ENCODE measurements around the gene TMEM222. TPM values are rescaled to one million over a fixed set of nuclear protein-coding genes. Genes with fewer than 3 reads are reported as not detected.

The TMEM222 gene
- total RNA-seq, 1 experiment from 2014 or later: 28.7 TPM

DNA sequence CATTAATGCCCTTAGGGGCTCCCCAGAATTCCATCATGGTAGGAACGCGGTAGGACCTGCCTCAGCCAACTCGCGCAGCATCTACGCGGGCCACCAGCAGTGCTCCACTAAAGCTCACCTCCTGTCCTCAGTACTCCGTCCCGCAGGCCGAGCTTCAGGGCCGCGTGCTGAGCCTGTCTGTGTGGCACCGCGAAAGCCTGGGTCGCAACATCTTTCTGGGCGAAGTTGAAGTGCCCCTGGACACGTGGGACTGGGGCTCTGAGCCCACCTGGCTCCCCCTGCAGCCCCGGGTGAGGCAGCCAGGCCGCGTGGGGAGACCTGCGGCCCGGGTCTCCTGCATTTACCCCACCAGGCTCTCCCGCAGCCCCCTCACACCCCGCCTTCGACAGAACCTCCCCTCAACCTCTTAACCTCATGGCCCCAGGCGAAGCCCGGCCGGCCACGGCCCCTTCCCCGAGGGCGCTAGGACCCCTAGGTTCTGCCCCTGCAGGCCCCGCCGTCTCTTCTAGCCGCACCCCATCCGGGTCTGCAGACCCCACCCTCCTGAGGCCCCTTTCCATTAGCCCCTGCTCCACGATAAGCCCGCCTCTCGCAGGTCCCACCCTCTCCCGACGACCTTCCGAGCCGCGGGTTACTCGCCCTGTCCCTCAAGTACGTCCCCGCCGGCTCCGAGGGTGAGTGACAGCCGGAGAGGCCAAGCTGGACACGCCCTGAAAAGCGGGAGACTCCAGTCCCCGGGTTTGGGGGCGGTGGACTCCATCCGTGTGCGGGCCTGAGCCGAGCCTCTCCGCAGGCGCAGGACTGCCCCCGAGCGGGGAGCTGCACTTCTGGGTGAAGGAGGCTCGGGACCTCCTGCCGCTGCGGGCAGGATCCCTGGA, 28.9 kb downstream of the TMEM222 start (continued):
- no peak for TF ChIP-seq GABPB1 (CRISPR knock-in tag; IDR thresholded peaks at IDR 0.05)
- no peak; the same call in 1 of the 2 replicates for TF ChIP-seq HMGXB4 (CRISPR knock-in tag; IDR thresholded peaks at IDR 0.05)
- TF ChIP-seq ATF3 (CRISPR knock-in tag; conservative IDR thresholded peaks at IDR 0.05): 0 out of 2 replicates have a peak, but pooled peaks have one; percentile 65
- 0 out of 2 replicates have a peak, but pooled peaks have one; percentile 38 for TF ChIP-seq ETV6 (CRISPR knock-in tag; IDR thresholded peaks at IDR 0.05)
- TF ChIP-seq, protein P1, sequence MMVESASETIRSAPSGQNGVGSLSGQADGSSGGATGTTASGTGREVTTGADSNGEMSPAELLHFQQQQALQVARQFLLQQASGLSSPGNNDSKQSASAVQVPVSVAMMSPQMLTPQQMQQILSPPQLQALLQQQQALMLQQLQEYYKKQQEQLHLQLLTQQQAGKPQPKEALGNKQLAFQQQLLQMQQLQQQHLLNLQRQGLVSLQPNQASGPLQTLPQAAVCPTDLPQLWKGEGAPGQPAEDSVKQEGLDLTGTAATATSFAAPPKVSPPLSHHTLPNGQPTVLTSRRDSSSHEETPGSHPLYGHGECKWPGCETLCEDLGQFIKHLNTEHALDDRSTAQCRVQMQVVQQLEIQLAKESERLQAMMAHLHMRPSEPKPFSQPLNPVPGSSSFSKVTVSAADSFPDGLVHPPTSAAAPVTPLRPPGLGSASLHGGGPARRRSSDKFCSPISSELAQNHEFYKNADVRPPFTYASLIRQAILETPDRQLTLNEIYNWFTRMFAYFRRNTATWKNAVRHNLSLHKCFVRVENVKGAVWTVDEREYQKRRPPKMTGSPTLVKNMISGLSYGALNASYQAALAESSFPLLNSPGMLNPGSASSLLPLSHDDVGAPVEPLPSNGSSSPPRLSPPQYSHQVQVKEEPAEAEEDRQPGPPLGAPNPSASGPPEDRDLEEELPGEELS (CRISPR knock-in tag; IDR thresholded peaks at IDR 0.05): no peak; the same call in none of the 2 replicates
- TF ChIP-seq, protein P2, sequence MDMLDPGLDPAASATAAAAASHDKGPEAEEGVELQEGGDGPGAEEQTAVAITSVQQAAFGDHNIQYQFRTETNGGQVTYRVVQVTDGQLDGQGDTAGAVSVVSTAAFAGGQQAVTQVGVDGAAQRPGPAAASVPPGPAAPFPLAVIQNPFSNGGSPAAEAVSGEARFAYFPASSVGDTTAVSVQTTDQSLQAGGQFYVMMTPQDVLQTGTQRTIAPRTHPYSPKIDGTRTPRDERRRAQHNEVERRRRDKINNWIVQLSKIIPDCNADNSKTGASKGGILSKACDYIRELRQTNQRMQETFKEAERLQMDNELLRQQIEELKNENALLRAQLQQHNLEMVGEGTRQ (CRISPR knock-in tag; IDR thresholded peaks at IDR 0.05): no peak; the same call in 1 of the 2 replicates
- no peak for TF ChIP-seq ZNF671 (CRISPR knock-in tag; IDR thresholded peaks at IDR 0.05)
- TF ChIP-seq, protein P3, sequence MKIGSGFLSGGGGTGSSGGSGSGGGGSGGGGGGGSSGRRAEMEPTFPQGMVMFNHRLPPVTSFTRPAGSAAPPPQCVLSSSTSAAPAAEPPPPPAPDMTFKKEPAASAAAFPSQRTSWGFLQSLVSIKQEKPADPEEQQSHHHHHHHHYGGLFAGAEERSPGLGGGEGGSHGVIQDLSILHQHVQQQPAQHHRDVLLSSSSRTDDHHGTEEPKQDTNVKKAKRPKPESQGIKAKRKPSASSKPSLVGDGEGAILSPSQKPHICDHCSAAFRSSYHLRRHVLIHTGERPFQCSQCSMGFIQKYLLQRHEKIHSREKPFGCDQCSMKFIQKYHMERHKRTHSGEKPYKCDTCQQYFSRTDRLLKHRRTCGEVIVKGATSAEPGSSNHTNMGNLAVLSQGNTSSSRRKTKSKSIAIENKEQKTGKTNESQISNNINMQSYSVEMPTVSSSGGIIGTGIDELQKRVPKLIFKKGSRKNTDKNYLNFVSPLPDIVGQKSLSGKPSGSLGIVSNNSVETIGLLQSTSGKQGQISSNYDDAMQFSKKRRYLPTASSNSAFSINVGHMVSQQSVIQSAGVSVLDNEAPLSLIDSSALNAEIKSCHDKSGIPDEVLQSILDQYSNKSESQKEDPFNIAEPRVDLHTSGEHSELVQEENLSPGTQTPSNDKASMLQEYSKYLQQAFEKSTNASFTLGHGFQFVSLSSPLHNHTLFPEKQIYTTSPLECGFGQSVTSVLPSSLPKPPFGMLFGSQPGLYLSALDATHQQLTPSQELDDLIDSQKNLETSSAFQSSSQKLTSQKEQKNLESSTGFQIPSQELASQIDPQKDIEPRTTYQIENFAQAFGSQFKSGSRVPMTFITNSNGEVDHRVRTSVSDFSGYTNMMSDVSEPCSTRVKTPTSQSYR (CRISPR knock-in tag; IDR thresholded peaks at IDR 0.05): peak; percentile 49; the same call in 1 of the 2 replicates
- TF ChIP-seq CBFB (CRISPR knock-in tag; IDR thresholded peaks at IDR 0.05; ENCODE audit: low read depth): no peak
- TF ChIP-seq, protein P4, sequence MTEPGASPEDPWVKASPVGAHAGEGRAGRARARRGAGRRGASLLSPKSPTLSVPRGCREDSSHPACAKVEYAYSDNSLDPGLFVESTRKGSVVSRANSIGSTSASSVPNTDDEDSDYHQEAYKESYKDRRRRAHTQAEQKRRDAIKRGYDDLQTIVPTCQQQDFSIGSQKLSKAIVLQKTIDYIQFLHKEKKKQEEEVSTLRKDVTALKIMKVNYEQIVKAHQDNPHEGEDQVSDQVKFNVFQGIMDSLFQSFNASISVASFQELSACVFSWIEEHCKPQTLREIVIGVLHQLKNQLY (CRISPR knock-in tag; IDR thresholded peaks at IDR 0.05): no peak
- TF ChIP-seq MXD4 (CRISPR knock-in tag; IDR thresholded peaks at IDR 0.05; ENCODE audit: borderline replicate concordance): no peak

GRCh38 chr1:27351541-27352107, 29.7 kb downstream of the TMEM222 start:
- peaks cover 12% of the 10 kb centered on the region for H3K27me3 Mint-ChIP-seq (ENCODE audit: low read depth)
- peak overlapping the region; percentile 75 for H3K4me3 Mint-ChIP-seq
- peaks cover 18% of the 10 kb centered on the region for H3K4me1 Mint-ChIP-seq
- ChIA-PET CTCF (interaction anchor here (0.6 to 11.0 kb wide), 27 partner anchors 8 to 321 kb away, joined by 3 to 258 read pairs (median 5); partner anchors contain the start of genes CD164L2, IFI6, MAP3K6 and SYTL1), POLR2A (interaction anchor here (0.6 to 3.1 kb wide), 6 partner anchors 10 to 176 kb away, joined by 3 to 29 read pairs (median 7); partner anchors contain the start of genes CD164L2, MAP3K6 and SYTL1)
- peaks cover 3% of the 10 kb centered on the region; the same call in 1 of the 2 replicates for H3K36me3 Mint-ChIP-seq
- H3K9me3 Mint-ChIP-seq: no peaks in the 10 kb centered on the region
- no peak overlapping the region for H3K27ac Mint-ChIP-seq
- DNase-seq (ENCODE audit: low spot score) (no peak), ATAC-seq (peak; percentile 1; the same call in 1 of the 2 replicates)
- TF ChIP-seq NFATC4 (CRISPR knock-in tag; IDR thresholded peaks at IDR 0.05): no peak
- TF ChIP-seq RORB (CRISPR knock-in tag; IDR thresholded peaks at IDR 0.05): no peak
- TF ChIP-seq ZSCAN18 (CRISPR knock-in tag; IDR thresholded peaks at IDR 0.05): no peak
- TF ChIP-seq, protein P5, sequence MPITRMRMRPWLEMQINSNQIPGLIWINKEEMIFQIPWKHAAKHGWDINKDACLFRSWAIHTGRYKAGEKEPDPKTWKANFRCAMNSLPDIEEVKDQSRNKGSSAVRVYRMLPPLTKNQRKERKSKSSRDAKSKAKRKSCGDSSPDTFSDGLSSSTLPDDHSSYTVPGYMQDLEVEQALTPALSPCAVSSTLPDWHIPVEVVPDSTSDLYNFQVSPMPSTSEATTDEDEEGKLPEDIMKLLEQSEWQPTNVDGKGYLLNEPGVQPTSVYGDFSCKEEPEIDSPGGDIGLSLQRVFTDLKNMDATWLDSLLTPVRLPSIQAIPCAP (CRISPR knock-in tag; IDR thresholded peaks at IDR 0.05): no peak
- no peak for TF ChIP-seq MYBL2 (CRISPR knock-in tag; IDR thresholded peaks at IDR 0.05)
- no peak for TF ChIP-seq E2F5 (CRISPR knock-in tag; IDR thresholded peaks at IDR 0.05)
- no peak for TF ChIP-seq SMAD3 (CRISPR knock-in tag; IDR thresholded peaks at IDR 0.05; ENCODE audit: borderline replicate concordance)
- TF ChIP-seq, protein P6, sequence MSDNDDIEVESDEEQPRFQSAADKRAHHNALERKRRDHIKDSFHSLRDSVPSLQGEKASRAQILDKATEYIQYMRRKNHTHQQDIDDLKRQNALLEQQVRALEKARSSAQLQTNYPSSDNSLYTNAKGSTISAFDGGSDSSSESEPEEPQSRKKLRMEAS (CRISPR knock-in tag; IDR thresholded peaks at IDR 0.05): no peak
- TF ChIP-seq, protein P7, sequence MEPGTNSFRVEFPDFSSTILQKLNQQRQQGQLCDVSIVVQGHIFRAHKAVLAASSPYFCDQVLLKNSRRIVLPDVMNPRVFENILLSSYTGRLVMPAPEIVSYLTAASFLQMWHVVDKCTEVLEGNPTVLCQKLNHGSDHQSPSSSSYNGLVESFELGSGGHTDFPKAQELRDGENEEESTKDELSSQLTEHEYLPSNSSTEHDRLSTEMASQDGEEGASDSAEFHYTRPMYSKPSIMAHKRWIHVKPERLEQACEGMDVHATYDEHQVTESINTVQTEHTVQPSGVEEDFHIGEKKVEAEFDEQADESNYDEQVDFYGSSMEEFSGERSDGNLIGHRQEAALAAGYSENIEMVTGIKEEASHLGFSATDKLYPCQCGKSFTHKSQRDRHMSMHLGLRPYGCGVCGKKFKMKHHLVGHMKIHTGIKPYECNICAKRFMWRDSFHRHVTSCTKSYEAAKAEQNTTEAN (CRISPR knock-in tag; IDR thresholded peaks at IDR 0.05): no peak
